Thyroid gland (tissue), 4 donors: ENCODE data around the gene GARS1.

Experiments used
- POLR2A ChIP-seq, 2 donors: fragments of 450-650 bp; IDR thresholded peaks; one replicate each; pipeline ENCODE4 v1.6.1; 2017; ENCODE audit warnings: antibody characterized with exemption in 2 of 2, mild to moderate bottlenecking in 2 of 2, moderate library complexity in 1 of 2
- TF ChIP-seq, protein P1 (sequence below), 6 experiments: fragments of 200-600 bp in 3 of 6; fragments of 450-650 bp in 3 of 6; sonication (generic) in 3 of 6; IDR thresholded peaks; one replicate each; pipeline ENCODE4 v1.5.1; 2016 to 2019; ENCODE audit warnings: antibody characterized with exemption in 6 of 6, mild to moderate bottlenecking in 2 of 6, inconsistent platforms in 1 of 6, moderate library complexity in 1 of 6

DNA sequence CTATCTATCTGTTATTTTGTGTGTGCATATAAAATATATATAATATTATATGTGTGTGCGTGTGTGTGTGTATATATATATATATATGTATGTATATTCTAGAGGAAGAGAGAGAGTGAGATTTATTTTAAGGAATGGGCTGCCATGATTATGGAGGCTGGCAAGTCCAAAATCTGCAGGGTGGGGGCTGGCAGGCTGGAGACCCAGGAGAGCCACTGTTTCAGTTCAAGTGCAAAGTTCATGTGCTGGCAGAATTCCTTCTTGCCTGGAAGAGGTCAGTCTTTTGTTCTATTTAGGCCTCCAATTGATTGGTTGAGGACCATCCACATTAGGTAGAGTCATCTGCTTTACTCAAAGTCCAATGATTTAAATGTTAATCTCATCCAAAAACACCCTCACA, 42.3 kb upstream of the GARS1 start:
- TF ChIP-seq, protein P1, sequence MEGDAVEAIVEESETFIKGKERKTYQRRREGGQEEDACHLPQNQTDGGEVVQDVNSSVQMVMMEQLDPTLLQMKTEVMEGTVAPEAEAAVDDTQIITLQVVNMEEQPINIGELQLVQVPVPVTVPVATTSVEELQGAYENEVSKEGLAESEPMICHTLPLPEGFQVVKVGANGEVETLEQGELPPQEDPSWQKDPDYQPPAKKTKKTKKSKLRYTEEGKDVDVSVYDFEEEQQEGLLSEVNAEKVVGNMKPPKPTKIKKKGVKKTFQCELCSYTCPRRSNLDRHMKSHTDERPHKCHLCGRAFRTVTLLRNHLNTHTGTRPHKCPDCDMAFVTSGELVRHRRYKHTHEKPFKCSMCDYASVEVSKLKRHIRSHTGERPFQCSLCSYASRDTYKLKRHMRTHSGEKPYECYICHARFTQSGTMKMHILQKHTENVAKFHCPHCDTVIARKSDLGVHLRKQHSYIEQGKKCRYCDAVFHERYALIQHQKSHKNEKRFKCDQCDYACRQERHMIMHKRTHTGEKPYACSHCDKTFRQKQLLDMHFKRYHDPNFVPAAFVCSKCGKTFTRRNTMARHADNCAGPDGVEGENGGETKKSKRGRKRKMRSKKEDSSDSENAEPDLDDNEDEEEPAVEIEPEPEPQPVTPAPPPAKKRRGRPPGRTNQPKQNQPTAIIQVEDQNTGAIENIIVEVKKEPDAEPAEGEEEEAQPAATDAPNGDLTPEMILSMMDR (IDR thresholded peaks at IDR 0.05) = no peak
- no peak for TF ChIP-seq POLR2A (IDR thresholded peaks at IDR 0.05)
